Endothelial cell of umbilical vein (primary cell): ENCODE data around the gene STX16.

Experiments used
- CTCF ChIP-seq, 2 donors: IDR thresholded peaks; 1 replicate in 1 of 2; 2 replicates in 1 of 2; pipeline ENCODE4 v1.5.1; 2011; ENCODE audit warnings: low read length in 2 of 2, mild to moderate bottlenecking in 2 of 2, moderate library complexity in 2 of 2, control low read depth in 1 of 2, inconsistent platforms in 1 of 2, low read depth in 1 of 2; ENCODE audit not compliant: insufficient read depth in 1 of 2; ENCODE audit errors: extremely low read depth in 1 of 2
- EZH2 ChIP-seq: IDR thresholded peaks from 2 replicates; pipeline ENCODE4 v1.6.1; 2012; ENCODE audit warnings: borderline replicate concordance, low read depth, mild to moderate bottlenecking, moderate library complexity, low read length, inconsistent platforms; ENCODE audit not compliant: severe bottlenecking
- GATA2 ChIP-seq: IDR thresholded peaks from 2 replicates; pipeline ENCODE4 v1.7.0; 2011; ENCODE audit warnings: low read depth, mild to moderate bottlenecking, moderate library complexity, mixed read lengths, low read length; ENCODE audit not compliant: insufficient read length, insufficient read depth
- JUN ChIP-seq: IDR thresholded peaks from 2 replicates; pipeline ENCODE4 v1.6.1; 2011; ENCODE audit warnings: borderline replicate concordance, low read depth; ENCODE audit not compliant: insufficient read length, insufficient read depth
- POLR2A ChIP-seq: IDR thresholded peaks from 2 replicates; pipeline ENCODE4 v1.6.1; 2012; ENCODE audit warnings: low read depth, mild to moderate bottlenecking, control low read depth, low read length
- TF ChIP-seq, protein P1 (sequence below): IDR thresholded peaks from 2 replicates; pipeline ENCODE4 v1.6.1; 2011; ENCODE audit not compliant: insufficient read depth, insufficient read length

GRCh38 chr20:58700823-58701222, 49.7 kb downstream of the STX16 start:
- no peak for TF ChIP-seq EZH2
- TF ChIP-seq, protein P1, sequence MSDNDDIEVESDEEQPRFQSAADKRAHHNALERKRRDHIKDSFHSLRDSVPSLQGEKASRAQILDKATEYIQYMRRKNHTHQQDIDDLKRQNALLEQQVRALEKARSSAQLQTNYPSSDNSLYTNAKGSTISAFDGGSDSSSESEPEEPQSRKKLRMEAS: no peak
- no peak for TF ChIP-seq CTCF (IDR thresholded peaks at IDR 0.05; ENCODE audit: extremely low read depth in 1 of 2, insufficient read depth in 1 of 2, low read depth in 1 of 2, low read length in 2 of 2)
- TF ChIP-seq POLR2A: no peak
- no peak for TF ChIP-seq JUN
- TF ChIP-seq GATA2: no peak
